Mesenchymal stem cell (in vitro differentiated cells and primary cell): ENCODE measurements around the gene CSNK1G1.

Experiments
- DNase-seq: peaks from one replicate; pipeline ENCODE4 v3.0.0-alpha.2; 2013
- H2AFZ ChIP-seq: one replicate; pipeline ENCODE4 v1.6.1; 2013; ENCODE audit warnings: low read depth, mild to moderate bottlenecking, control low read depth, inconsistent platforms, low read length, moderate library complexity
- H2AK5ac ChIP-seq: 2 replicates; pipeline ENCODE4 v1.6.1; 2013; ENCODE audit warnings: low read length, moderate library complexity, mild to moderate bottlenecking, inconsistent platforms; ENCODE audit not compliant: severe bottlenecking
- H2BK120ac ChIP-seq: one replicate; pipeline ENCODE4 v1.6.1; 2013; ENCODE audit warnings: low read depth, mild to moderate bottlenecking, inconsistent platforms, low read length, moderate library complexity
- H2BK12ac ChIP-seq, 2 experiments: one replicate each; pipeline ENCODE4 v1.6.1; 2013; ENCODE audit warnings: inconsistent platforms in 2 of 2, low read length in 2 of 2, mild to moderate bottlenecking in 2 of 2, moderate library complexity in 2 of 2, control low read depth in 1 of 2
- H2BK15ac ChIP-seq: one replicate; pipeline ENCODE4 v1.6.1; 2013; ENCODE audit warnings: mild to moderate bottlenecking, low read depth, inconsistent platforms; ENCODE audit not compliant: poor library complexity, severe bottlenecking
- H2BK5ac ChIP-seq: 2 replicates; pipeline ENCODE4 v1.6.1; 2013; ENCODE audit warnings: low read depth, mild to moderate bottlenecking, low read length, control low read depth, inconsistent platforms; ENCODE audit not compliant: poor library complexity, severe bottlenecking
- H3K14ac ChIP-seq, 2 experiments: one replicate each; pipeline ENCODE4 v1.6.1; 2013; ENCODE audit warnings: inconsistent platforms in 2 of 2, low read length in 2 of 2, control low read depth in 1 of 2, mild to moderate bottlenecking in 1 of 2, moderate library complexity in 1 of 2
- H3K18ac ChIP-seq, 2 experiments: one replicate each; pipeline ENCODE4 v1.6.1; 2013; ENCODE audit warnings: inconsistent platforms in 2 of 2, low read length in 2 of 2, control low read depth in 1 of 2, low read depth in 1 of 2, mild to moderate bottlenecking in 1 of 2
- H3K23ac ChIP-seq, 2 experiments: one replicate each; pipeline ENCODE4 v1.6.1; 2013; ENCODE audit warnings: inconsistent platforms in 2 of 2, low read length in 2 of 2, mild to moderate bottlenecking in 2 of 2, moderate library complexity in 2 of 2, control low read depth in 1 of 2
- H3K27ac ChIP-seq: 2 replicates; pipeline ENCODE4 v1.5.1; 2013; ENCODE audit warnings: mild to moderate bottlenecking, moderate library complexity, low read length, control low read depth, inconsistent platforms; ENCODE audit not compliant: poor library complexity, severe bottlenecking
- H3K27me3 ChIP-seq, 2 experiments: 2 replicates each; pipeline versions ENCODE4 v1.6.1 to v1.7.0; 2013; ENCODE audit warnings: low read length in 2 of 2, mild to moderate bottlenecking in 2 of 2, moderate library complexity in 2 of 2, control low read depth in 1 of 2, inconsistent platforms in 1 of 2; ENCODE audit not compliant: control insufficient read depth in 1 of 2, insufficient read depth in 1 of 2
- H3K36me3 ChIP-seq, 2 experiments: 2 replicates each; pipeline versions ENCODE4 v1.6.1 to v1.7.0; 2013; ENCODE audit warnings: low read length in 2 of 2, control low read depth in 1 of 2, inconsistent platforms in 1 of 2, low read depth in 1 of 2, mild to moderate bottlenecking in 1 of 2; ENCODE audit not compliant: insufficient read depth in 2 of 2, control insufficient read depth in 1 of 2
- H3K4ac ChIP-seq, 2 experiments: one replicate each; pipeline ENCODE4 v1.6.1; 2013; ENCODE audit warnings: inconsistent platforms in 2 of 2, low read length in 2 of 2, mild to moderate bottlenecking in 2 of 2, moderate library complexity in 2 of 2, control low read depth in 1 of 2, low read depth in 1 of 2
- H3K4me1 ChIP-seq: 2 replicates; pipeline ENCODE4 v1.6.1; 2013; ENCODE audit warnings: low read depth, low read length, control low read depth; ENCODE audit not compliant: control insufficient read depth, insufficient read depth
- H3K4me2 ChIP-seq: 2 replicates; pipeline ENCODE4 v1.6.1; 2013; ENCODE audit warnings: low read length, mild to moderate bottlenecking, inconsistent platforms; ENCODE audit not compliant: poor library complexity, severe bottlenecking
- H3K4me3 ChIP-seq, 2 experiments: 2 replicates each; pipeline versions ENCODE4 v1.5.1 to v1.7.0; 2013; ENCODE audit warnings: low read length in 2 of 2, mild to moderate bottlenecking in 2 of 2, control low read depth in 1 of 2, low read depth in 1 of 2; ENCODE audit not compliant: insufficient read depth in 1 of 2
- H3K79me1 ChIP-seq: replicated peaks from 2 replicates; pipeline ENCODE4 v1.6.1; 2013; ENCODE audit warnings: mild to moderate bottlenecking, control low read depth, low read length, inconsistent platforms; ENCODE audit not compliant: poor library complexity, severe bottlenecking
- H3K9ac ChIP-seq: 2 replicates; pipeline ENCODE4 v1.7.0; 2013; ENCODE audit warnings: mild to moderate bottlenecking, low read length, moderate library complexity
- H3K9me3 ChIP-seq: 2 replicates; pipeline ENCODE4 v1.7.0; 2013; ENCODE audit warnings: mild to moderate bottlenecking, low read length; ENCODE audit not compliant: control insufficient read depth
- H4K8ac ChIP-seq: one replicate; pipeline ENCODE4 v1.6.1; 2013; ENCODE audit warnings: inconsistent platforms, mild to moderate bottlenecking, low read length, moderate library complexity
- H4K91ac ChIP-seq: one replicate; pipeline ENCODE4 v1.6.1; 2013; ENCODE audit warnings: mild to moderate bottlenecking, low read length, inconsistent platforms
- WGBS: methylation state at CpG from one replicate; pipeline ENCODE4 v1.1.7; 2013; ENCODE audit warnings: mixed read lengths; 5-methylcytosine and 5-hydroxymethylcytosine counted together

Gene CSNK1G1

GRCh38 chr15:64289550-64289949, 66.4 kb downstream of the CSNK1G1 start:
- Histone ChIP-seq H4K8ac (no peak overlapping the region), H3K4me1 (peaks cover 4% of the 10 kb centered on the region), H2BK120ac (no peak overlapping the region), H2BK12ac (no peak overlapping the region), H3K4me2 (no peak overlapping the region), H3K18ac (no peak overlapping the region), H3K4me3 (no peak overlapping the region), H2BK5ac (no peak overlapping the region), H2AK5ac (no peak overlapping the region), H3K9ac (no peak overlapping the region), H2AFZ (no peak overlapping the region), H3K4ac (no peak overlapping the region), H2BK15ac (no peak overlapping the region), H3K36me3 (peaks cover 0 to 2% of the 10 kb centered on the region in 2 experiments), H4K91ac (no peak overlapping the region), H3K27me3 (no peaks in the 10 kb centered on the region), H3K9me3 (no peaks in the 10 kb centered on the region), H3K79me1 (peaks cover 9% of the 10 kb centered on the region), H3K14ac (no peak overlapping the region), H3K23ac (no peak overlapping the region), H3K27ac (no peak overlapping the region)
- WGBS: 85% methylated on average over 1 of the region's 2 CpGs
- DNase-seq: no peak

GRCh38 chr15:64288999-64289398, 67.0 kb downstream of the CSNK1G1 start:
- H4K8ac ChIP-seq: no peak overlapping the region
- no peak overlapping the region for H2BK12ac ChIP-seq
- peaks cover 4% of the 10 kb centered on the region for H3K4me1 ChIP-seq
- H3K14ac ChIP-seq: no peak overlapping the region
- DNase-seq: peak; percentile 55
- no peak overlapping the region for H3K4ac ChIP-seq
- H3K79me1 ChIP-seq: peaks cover 9% of the 10 kb centered on the region
- no peak overlapping the region for H2AK5ac ChIP-seq
- no peak overlapping the region for H3K27ac ChIP-seq
- peaks cover 0 to 2% of the 10 kb centered on the region in 2 experiments for H3K36me3 ChIP-seq
- no peaks in the 10 kb centered on the region for H3K27me3 ChIP-seq
- no peak overlapping the region for H3K18ac ChIP-seq
- no peak overlapping the region for H3K23ac ChIP-seq
- H3K4me3 ChIP-seq: no peak overlapping the region
- no peak overlapping the region for H2BK120ac ChIP-seq
- WGBS: 96% methylated on average over 6 of the region's 8 CpGs
- H2BK15ac ChIP-seq: no peak overlapping the region
- no peak overlapping the region for H2AFZ ChIP-seq
- no peak overlapping the region for H3K4me2 ChIP-seq
- H2BK5ac ChIP-seq: no peak overlapping the region
- H3K9me3 ChIP-seq: no peaks in the 10 kb centered on the region
- H3K9ac ChIP-seq: no peak overlapping the region
- H4K91ac ChIP-seq: no peak overlapping the region

GRCh38 chr15:64288577-64288976, 67.4 kb downstream of the CSNK1G1 start:
- 20% methylated on average over 1 of the region's 1 CpG for WGBS
- Histone ChIP-seq H3K4me3 (no peak overlapping the region), H3K18ac (no peak overlapping the region), H2BK120ac (no peak overlapping the region), H4K91ac (no peak overlapping the region), H3K27me3 (no peaks in the 10 kb centered on the region), H2AFZ (no peak overlapping the region), H3K14ac (no peak overlapping the region), H3K9me3 (no peaks in the 10 kb centered on the region), H3K27ac (no peak overlapping the region), H2BK15ac (no peak overlapping the region), H3K79me1 (peaks cover 9% of the 10 kb centered on the region), H2BK5ac (no peak overlapping the region), H3K9ac (no peak overlapping the region), H3K4me1 (peaks cover 4% of the 10 kb centered on the region), H3K4ac (no peak overlapping the region), H3K23ac (no peak overlapping the region), H3K36me3 (peaks cover 0 to 2% of the 10 kb centered on the region in 2 experiments), H2AK5ac (no peak overlapping the region), H3K4me2 (no peak overlapping the region), H2BK12ac (no peak overlapping the region), H4K8ac (no peak overlapping the region)
- DNase-seq: peak; percentile 86

- Histone ChIP-seq H3K4me1 (peaks cover 7% of the 10 kb centered on the region), H4K91ac (no peak overlapping the region), H2BK15ac (no peak overlapping the region), H3K79me1 (peaks cover 6% of the 10 kb centered on the region), H2AK5ac (no peak overlapping the region), H2BK12ac (no peak overlapping the region), H3K27me3 (no peaks in the 10 kb centered on the region), H3K18ac (no peak overlapping the region), H3K4ac (no peak overlapping the region), H2BK120ac (no peak overlapping the region), H3K4me2 (no peak overlapping the region), H3K23ac (no peak overlapping the region), H3K9ac (no peak overlapping the region), H3K14ac (no peak overlapping the region), H3K27ac (no peak overlapping the region), H3K4me3 (no peak overlapping the region), H2BK5ac (no peak overlapping the region), H3K9me3 (no peaks in the 10 kb centered on the region), H2AFZ (no peak overlapping the region), H4K8ac (no peak overlapping the region), H3K36me3 (no peaks in the 10 kb centered on the region)
- DNase-seq: no peak
- WGBS: no CpG with 5 or more reads among the region's 1 CpG
Measured at GRCh38 chr15:64287953-64288352, 68.0 kb downstream of the CSNK1G1 start.
